Adrenal gland (tissue), 12 donors: ENCODE measurements around the gene TAS1R1. TPM values are rescaled to one million over a fixed set of nuclear protein-coding genes. Genes with fewer than 3 reads are reported as not detected.

ENCODE experiments used
- DNase-seq, 7 donors: peaks; one replicate each; pipeline ENCODE4 v3.0.0-alpha.2; 2019 to 2020
- H3K27ac ChIP-seq, 5 donors: fragments of 200-600 bp; sonication (generic) in 4 of 5; 1 replicate in 3 of 5; 2 replicates in 2 of 5; pipeline versions ENCODE4 v1.5.1 to v1.8.0; 2016 to 2020; ENCODE audit warnings: mild to moderate bottlenecking in 1 of 5
- H3K27me3 ChIP-seq: fragments of 200-600 bp; 2 replicates; pipeline ENCODE4 v1.8.0; 2021
- H3K36me3 ChIP-seq, 2 donors: fragments of 200-600 bp; replicated peaks in 1 of 2; 1 replicate in 1 of 2; 2 replicates in 1 of 2; pipeline versions ENCODE4 v1.5.1 to v1.8.0; 2018 to 2022
- H3K4me1 ChIP-seq, 2 donors: fragments of 200-600 bp; replicated peaks in 1 of 2; 1 replicate in 1 of 2; 2 replicates in 1 of 2; pipeline versions ENCODE4 v1.5.1 to v1.8.0; 2018 to 2021
- H3K4me3 ChIP-seq, 4 donors: fragments of 200-600 bp; sonication (generic) in 3 of 4; one replicate each; pipeline ENCODE4 v1.5.1; 2016 to 2018
- H3K9me3 ChIP-seq, 3 donors: fragments of 200-600 bp; sonication (generic) in 1 of 3; replicated peaks in 1 of 3; 1 replicate in 2 of 3; 2 replicates in 1 of 3; pipeline versions ENCODE4 v1.5.1 to v1.8.0; 2016 to 2021
- CTCF ChIP-seq, 6 experiments: fragments of 450-650 bp in 4 of 6; fragments of 200-600 bp in 2 of 6; sonication (generic) in 1 of 6; IDR thresholded peaks; 1 replicate in 5 of 6; 2 replicates in 1 of 6; pipeline versions ENCODE4 v1.5.1 to v1.8.0; 2016 to 2021; ENCODE audit warnings: antibody characterized with exemption in 6 of 6, mild to moderate bottlenecking in 2 of 6, moderate library complexity in 1 of 6
- POLR2A ChIP-seq, 2 donors: fragments of 450-650 bp; IDR thresholded peaks; one replicate each; pipeline ENCODE4 v1.6.1; 2017; ENCODE audit warnings: antibody characterized with exemption in 2 of 2, mild to moderate bottlenecking in 2 of 2, moderate library complexity in 1 of 2
- WGBS, 4 donors: extraction: QIAGEN DNeasy Blood & Tissue Kit in 2 of 4; methylation state at CpG; one replicate each; pipeline versions ENCODE4 v1.1.5 to v1.1.7; 2013 to 2017; 5-methylcytosine and 5-hydroxymethylcytosine counted together
- intact Hi-C, 2 donors: fragments of 100-400 bp; cut with DNase I; formaldehyde crosslinking; loops; one replicate each; pipeline versions ENCODE4 v1.14.1 to v1.15.0; 2022 to 2023
- polyA plus RNA-seq, 3 donors: library from polyadenylated mRNA; stranded (reverse); fragments of 200-250 nt in 2 of 3; fragments of 350-450 nt in 1 of 3; fragmentation: Illumina TruSeq in 1 of 3; extraction: RNeasy Lipid Tissue Mini Kit (QIAGEN cat#74804) in 1 of 3; gene quantifications; one replicate each; pipeline ENCODE4 v1.2.3, GENCODE V29; 2013 to 2014
- total RNA-seq, 9 donors: library from RNA; depleted of rRNA in 4 of 9; stranded (reverse); fragments of >200 nt in 4 of 9; fragments of 120-200 nt in 1 of 9; fragmentation: NEBNext Ultra II Directional in 1 of 9; extraction: Animal tissue kit (Norgen Biotek cat#: 25700) in 1 of 9; gene quantifications; one replicate each; pipeline versions ENCODE4 v1.1.0 to v1.2.4, GENCODE V29; 2013 to 2023
- donor health status: healthy with polysubstance abuse.
- donor health status: Bipolar disorder and iron deficiency.
- donor health status: DM: yes; HTN: yes; CAD: no.
- donor health status: DM: no; HTN: no; CAD: no.
- donor health status: DM: no; HTN: no; CAD: no.
- donor health status: DM: yes; HTN: yes; CAD: no.

The TAS1R1 gene
- total and polyA plus RNA-seq, 12 donors, result 0.11 to 0.83 (median 0.40) TPM; not detected in 5

GRCh38 chr1:6593810-6594209, 38.7 kb downstream of the TAS1R1 start:
- intact Hi-C loops, result no loop called here
- Histone ChIP-seq H3K36me3 (peaks cover 0 to 94% of the 10 kb centered on the region in 2 donors), H3K4me1 (peaks cover 17 to 31% of the 10 kb centered on the region in 2 donors), H3K27ac (no peak overlapping the region), H3K27me3 (no peaks in the 10 kb centered on the region), H3K9me3 (no peaks in the 10 kb centered on the region), H3K4me3 (no peak overlapping the region)
- no peak for DNase-seq
- 91 to 95% (median 92%) methylated on average over 4 to 15 of the region's 15 CpGs for WGBS, 4 donors
- no peak for TF ChIP-seq POLR2A (IDR thresholded peaks at IDR 0.05)
- TF ChIP-seq CTCF (IDR thresholded peaks at IDR 0.05), result no peak

- H3K36me3 ChIP-seq, result peaks cover 0 to 88% of the 10 kb centered on the region in 2 donors
- no peaks in the 10 kb centered on the region for H3K9me3 ChIP-seq
- 88 to 91% (median 90%) methylated on average over 11 of the region's 11 CpGs for WGBS, 4 donors
- intact Hi-C loops, result no loop called here
- H3K27ac ChIP-seq, result no peak overlapping the region
- TF ChIP-seq CTCF (IDR thresholded peaks at IDR 0.05), result no peak
- TF ChIP-seq POLR2A (IDR thresholded peaks at IDR 0.05), result no peak
- no peak overlapping the region for H3K4me3 ChIP-seq
- no peak for DNase-seq
- H3K27me3 ChIP-seq, result no peaks in the 10 kb centered on the region
- H3K4me1 ChIP-seq, result peaks cover 28 to 43% of the 10 kb centered on the region in 2 donors
These were observed 40.1 kb downstream of the TAS1R1 start for GRCh38 chr1:6594977-6595740.

GRCh38 chr1:6596351-6596750, 41.2 kb downstream of the TAS1R1 start:
- Histone ChIP-seq H3K27ac (no peak overlapping the region), H3K36me3 (peaks cover 0 to 81% of the 10 kb centered on the region in 2 donors), H3K4me3 (no peak overlapping the region), H3K4me1 (peaks cover 33 to 50% of the 10 kb centered on the region in 2 donors), H3K27me3 (no peaks in the 10 kb centered on the region), H3K9me3 (no peaks in the 10 kb centered on the region)
- 58 to 63% (median 60%) methylated on average over 7 of the region's 7 CpGs for WGBS, 4 donors
- intact Hi-C loops, result no loop called here
- DNase-seq, result no peak
- no peak for TF ChIP-seq POLR2A (IDR thresholded peaks at IDR 0.05)

GRCh38 chr1:6596886-6597776, 42.0 kb downstream of the TAS1R1 start:
- Histone ChIP-seq H3K27me3 (no peaks in the 10 kb centered on the region), H3K27ac (peak overlapping the region in 2 of 5 donors; percentile 4 to 26), H3K4me1 (peaks cover 33 to 44% of the 10 kb centered on the region in 2 donors), H3K9me3 (no peaks in the 10 kb centered on the region), H3K4me3 (no peak overlapping the region), H3K36me3 (peaks cover 0 to 74% of the 10 kb centered on the region in 2 donors)
- 68 to 73% (median 71%) methylated on average over 11 to 15 of the region's 15 CpGs for WGBS, 4 donors
- intact Hi-C loops, result no loop called here
- no peak for DNase-seq
- TF ChIP-seq POLR2A (IDR thresholded peaks at IDR 0.05) (no peak), CTCF (IDR thresholded peaks at IDR 0.05) (no peak)
